ENCODE results near the gene GNS. TPM values are rescaled to one million over a fixed set of nuclear protein-coding genes. Genes with fewer than 3 reads are reported as not detected.

The GNS gene
- total and polyA plus RNA-seq, 4 donors: 27.8 to 78.6 (median 57.4) TPM

DNA sequence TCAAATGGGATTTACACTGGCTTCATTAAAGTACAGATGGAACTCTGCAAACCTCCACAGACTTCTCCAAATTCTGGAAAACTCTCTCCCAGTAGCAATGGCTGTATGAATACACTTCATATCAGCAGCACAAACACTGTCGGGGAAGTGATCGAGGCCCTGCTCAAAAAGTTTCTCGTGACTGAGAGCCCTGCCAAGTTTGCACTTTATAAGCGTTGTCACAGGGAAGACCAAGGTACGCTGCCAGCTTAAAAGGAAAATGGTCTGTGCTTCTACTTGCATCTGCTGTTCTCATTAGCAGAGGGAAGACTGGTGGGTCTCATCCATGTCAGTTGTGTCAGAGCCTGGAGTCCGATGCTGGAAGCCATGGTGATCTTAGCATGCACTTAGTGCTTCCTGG lies 71.0 kb downstream of the GNS start:
- DNase-seq (ENCODE audit: low spot score): no peak
- H3K36me3 ChIP-seq (ENCODE audit: control insufficient read depth in 4 of 4, insufficient read depth in 3 of 4, low read depth in 1 of 4, low read length in 3 of 4): peaks cover 0 to 2% (median 2%) of the 10 kb centered on the region in 4 donors
- WGBS: 83% methylated on average over 6 of the region's 6 CpGs
- H3K4me1 ChIP-seq (ENCODE audit: control insufficient read depth in 4 of 4, insufficient read depth in 4 of 4, low read length in 3 of 4): peaks cover 0 to under 1% (median 0%) of the 10 kb centered on the region in 4 donors
- no peaks in the 10 kb centered on the region for H3K27me3 ChIP-seq (ENCODE audit: control insufficient read depth in 4 of 4, insufficient read depth in 4 of 4, low read length in 3 of 4)
- no peak overlapping the region for H3K9ac ChIP-seq (ENCODE audit: low read depth in 1 of 2, low read length in 2 of 2)
- no peak overlapping the region for H3K27ac ChIP-seq (ENCODE audit: low read depth in 1 of 2, low read length in 2 of 2)
- H3K4me3 ChIP-seq (ENCODE audit: low read depth in 1 of 3, low read length in 3 of 3): no peak overlapping the region
- no peaks in the 10 kb centered on the region for H3K9me3 ChIP-seq (ENCODE audit: control insufficient read depth in 4 of 4, low read length in 3 of 4)
- TF ChIP-seq, protein P1, sequence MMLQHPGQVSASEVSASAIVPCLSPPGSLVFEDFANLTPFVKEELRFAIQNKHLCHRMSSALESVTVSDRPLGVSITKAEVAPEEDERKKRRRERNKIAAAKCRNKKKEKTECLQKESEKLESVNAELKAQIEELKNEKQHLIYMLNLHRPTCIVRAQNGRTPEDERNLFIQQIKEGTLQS (IDR thresholded peaks at IDR 0.05): no peak
- TF ChIP-seq, protein P2, sequence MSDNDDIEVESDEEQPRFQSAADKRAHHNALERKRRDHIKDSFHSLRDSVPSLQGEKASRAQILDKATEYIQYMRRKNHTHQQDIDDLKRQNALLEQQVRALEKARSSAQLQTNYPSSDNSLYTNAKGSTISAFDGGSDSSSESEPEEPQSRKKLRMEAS (IDR thresholded peaks at IDR 0.05): no peak
- TF ChIP-seq RXRA (IDR thresholded peaks at IDR 0.05): no peak
- TF ChIP-seq, protein P3, sequence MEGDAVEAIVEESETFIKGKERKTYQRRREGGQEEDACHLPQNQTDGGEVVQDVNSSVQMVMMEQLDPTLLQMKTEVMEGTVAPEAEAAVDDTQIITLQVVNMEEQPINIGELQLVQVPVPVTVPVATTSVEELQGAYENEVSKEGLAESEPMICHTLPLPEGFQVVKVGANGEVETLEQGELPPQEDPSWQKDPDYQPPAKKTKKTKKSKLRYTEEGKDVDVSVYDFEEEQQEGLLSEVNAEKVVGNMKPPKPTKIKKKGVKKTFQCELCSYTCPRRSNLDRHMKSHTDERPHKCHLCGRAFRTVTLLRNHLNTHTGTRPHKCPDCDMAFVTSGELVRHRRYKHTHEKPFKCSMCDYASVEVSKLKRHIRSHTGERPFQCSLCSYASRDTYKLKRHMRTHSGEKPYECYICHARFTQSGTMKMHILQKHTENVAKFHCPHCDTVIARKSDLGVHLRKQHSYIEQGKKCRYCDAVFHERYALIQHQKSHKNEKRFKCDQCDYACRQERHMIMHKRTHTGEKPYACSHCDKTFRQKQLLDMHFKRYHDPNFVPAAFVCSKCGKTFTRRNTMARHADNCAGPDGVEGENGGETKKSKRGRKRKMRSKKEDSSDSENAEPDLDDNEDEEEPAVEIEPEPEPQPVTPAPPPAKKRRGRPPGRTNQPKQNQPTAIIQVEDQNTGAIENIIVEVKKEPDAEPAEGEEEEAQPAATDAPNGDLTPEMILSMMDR (IDR thresholded peaks at IDR 0.05; ENCODE audit: low read depth, low read length, missing input control): no peak
- no peak for TF ChIP-seq YY1 (IDR thresholded peaks at IDR 0.05)
- TF ChIP-seq TAF1 (conservative IDR thresholded peaks at IDR 0.05): no peak
- TF ChIP-seq GABPA (IDR thresholded peaks at IDR 0.05 in 1 of 2, conservative IDR thresholded peaks at IDR 0.05 in 1 of 2): no peak
- no peak for TF ChIP-seq NR2F2 (IDR thresholded peaks at IDR 0.05)
- no peak for TF ChIP-seq RAD21 (IDR thresholded peaks at IDR 0.05)
- no peak for TF ChIP-seq FOXA2 (IDR thresholded peaks at IDR 0.05)
- TF ChIP-seq, protein P4, sequence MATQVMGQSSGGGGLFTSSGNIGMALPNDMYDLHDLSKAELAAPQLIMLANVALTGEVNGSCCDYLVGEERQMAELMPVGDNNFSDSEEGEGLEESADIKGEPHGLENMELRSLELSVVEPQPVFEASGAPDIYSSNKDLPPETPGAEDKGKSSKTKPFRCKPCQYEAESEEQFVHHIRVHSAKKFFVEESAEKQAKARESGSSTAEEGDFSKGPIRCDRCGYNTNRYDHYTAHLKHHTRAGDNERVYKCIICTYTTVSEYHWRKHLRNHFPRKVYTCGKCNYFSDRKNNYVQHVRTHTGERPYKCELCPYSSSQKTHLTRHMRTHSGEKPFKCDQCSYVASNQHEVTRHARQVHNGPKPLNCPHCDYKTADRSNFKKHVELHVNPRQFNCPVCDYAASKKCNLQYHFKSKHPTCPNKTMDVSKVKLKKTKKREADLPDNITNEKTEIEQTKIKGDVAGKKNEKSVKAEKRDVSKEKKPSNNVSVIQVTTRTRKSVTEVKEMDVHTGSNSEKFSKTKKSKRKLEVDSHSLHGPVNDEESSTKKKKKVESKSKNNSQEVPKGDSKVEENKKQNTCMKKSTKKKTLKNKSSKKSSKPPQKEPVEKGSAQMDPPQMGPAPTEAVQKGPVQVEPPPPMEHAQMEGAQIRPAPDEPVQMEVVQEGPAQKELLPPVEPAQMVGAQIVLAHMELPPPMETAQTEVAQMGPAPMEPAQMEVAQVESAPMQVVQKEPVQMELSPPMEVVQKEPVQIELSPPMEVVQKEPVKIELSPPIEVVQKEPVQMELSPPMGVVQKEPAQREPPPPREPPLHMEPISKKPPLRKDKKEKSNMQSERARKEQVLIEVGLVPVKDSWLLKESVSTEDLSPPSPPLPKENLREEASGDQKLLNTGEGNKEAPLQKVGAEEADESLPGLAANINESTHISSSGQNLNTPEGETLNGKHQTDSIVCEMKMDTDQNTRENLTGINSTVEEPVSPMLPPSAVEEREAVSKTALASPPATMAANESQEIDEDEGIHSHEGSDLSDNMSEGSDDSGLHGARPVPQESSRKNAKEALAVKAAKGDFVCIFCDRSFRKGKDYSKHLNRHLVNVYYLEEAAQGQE (IDR thresholded peaks at IDR 0.05): no peak
- TF ChIP-seq, protein P5, sequence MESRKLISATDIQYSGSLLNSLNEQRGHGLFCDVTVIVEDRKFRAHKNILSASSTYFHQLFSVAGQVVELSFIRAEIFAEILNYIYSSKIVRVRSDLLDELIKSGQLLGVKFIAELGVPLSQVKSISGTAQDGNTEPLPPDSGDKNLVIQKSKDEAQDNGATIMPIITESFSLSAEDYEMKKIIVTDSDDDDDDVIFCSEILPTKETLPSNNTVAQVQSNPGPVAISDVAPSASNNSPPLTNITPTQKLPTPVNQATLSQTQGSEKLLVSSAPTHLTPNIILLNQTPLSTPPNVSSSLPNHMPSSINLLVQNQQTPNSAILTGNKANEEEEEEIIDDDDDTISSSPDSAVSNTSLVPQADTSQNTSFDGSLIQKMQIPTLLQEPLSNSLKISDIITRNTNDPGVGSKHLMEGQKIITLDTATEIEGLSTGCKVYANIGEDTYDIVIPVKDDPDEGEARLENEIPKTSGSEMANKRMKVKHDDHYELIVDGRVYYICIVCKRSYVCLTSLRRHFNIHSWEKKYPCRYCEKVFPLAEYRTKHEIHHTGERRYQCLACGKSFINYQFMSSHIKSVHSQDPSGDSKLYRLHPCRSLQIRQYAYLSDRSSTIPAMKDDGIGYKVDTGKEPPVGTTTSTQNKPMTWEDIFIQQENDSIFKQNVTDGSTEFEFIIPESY (IDR thresholded peaks at IDR 0.05): no peak
- TF ChIP-seq EGR1 (IDR thresholded peaks at IDR 0.05; ENCODE audit: low read depth in 2 of 2): no peak
- no peak for TF ChIP-seq JUND (IDR thresholded peaks at IDR 0.05)
- TF ChIP-seq SP1 (IDR thresholded peaks at IDR 0.05): no peak
- TF ChIP-seq HNF4G (IDR thresholded peaks at IDR 0.05): no peak
- TF ChIP-seq FOXA1 (IDR thresholded peaks at IDR 0.05): no peak
- no peak for TF ChIP-seq HNF4A (conservative IDR thresholded peaks at IDR 0.05)

All from liver (tissue), 9 donors.